ENCODE data around the gene ATL2.

The ATL2 gene

DNA sequence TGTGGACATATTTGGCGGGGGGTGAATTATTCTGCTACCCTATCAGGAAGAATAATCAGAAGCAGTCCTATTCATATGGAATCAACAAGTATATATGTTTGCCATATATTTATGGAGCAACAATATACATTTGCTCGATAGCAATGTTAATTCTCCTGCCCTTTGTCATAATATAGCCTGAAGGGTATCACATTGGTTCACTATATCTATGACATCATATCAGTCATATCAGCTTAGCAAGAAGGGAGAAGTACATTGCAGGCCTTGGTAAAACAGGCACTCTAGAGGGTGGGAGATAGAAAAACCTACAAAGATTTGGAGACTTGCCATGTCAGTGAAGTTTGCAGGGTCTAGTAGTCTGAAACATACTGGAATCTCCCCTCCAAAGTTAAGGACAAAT, 128.4 kb downstream of the ATL2 start:
- peak; percentile 2 for DNase-seq (ENCODE audit: low spot score)

DNA sequence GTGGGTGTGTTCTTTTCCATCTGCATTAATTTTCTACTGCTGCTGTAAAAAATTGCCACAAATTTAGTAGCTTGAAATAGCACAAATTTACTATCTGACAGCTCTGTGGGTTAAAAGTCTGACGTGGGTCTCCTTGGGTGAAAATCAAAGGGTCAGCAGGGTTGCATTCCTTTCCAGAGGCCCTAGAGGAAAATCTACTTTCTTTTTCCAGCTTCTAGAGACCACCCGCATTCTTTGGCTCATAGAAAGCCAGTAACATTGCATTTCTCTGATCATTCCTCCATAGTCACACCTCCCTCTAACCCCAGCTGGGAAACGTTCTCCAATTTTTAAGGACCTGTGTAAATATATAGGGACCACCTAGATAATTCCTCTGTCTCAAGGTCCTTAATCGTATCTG, 128.8 kb downstream of the ATL2 start:
- DNase-seq (ENCODE audit: low spot score): peak; percentile 25

DNA sequence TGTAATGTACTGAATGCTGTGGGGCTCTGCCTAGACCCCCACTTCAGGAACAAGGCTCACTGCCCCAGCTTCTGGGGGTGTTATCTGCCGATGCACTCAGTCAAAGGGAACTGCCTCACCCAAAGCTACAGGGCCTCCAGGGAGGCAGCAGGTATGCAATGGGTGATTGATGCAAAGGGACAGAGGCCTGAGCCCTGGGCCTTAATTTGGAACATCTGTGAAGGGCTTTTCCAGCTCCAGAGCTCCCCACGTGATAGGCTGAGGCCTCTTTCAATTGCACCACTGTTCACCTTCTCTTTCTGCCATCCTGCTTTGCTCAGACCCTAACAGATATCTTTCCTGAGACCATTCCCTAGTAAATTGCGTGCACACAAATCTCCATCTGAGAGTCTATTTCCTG, 131.0 kb downstream of the ATL2 start:
- peak; percentile 20 for DNase-seq (ENCODE audit: low spot score)

DNA sequence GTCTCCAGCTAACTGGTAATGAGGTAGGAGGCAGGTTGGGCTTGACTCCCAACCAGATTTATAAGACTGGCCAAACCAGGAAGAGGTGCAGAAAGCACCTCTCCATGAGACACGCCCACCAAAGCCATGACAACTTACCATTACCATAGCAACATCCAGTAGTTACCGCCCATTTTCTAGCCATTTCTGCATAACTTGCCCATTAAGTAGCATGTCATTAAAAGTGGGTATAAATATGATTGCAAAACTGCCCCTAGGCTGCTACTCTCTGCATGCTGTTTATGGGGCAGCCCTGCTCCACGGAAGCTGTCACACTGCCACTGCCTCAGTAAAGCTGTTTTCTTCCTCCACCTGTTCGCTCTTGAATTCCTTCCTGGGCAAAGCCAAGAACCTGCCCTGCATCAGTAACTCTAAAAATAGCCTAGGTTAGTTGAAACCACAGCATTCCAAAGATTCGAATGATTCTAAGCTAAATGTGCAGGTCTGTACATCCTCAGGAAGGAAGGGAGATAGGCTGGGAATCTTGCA, 131.9 kb downstream of the ATL2 start:
- peak; percentile 26 for DNase-seq (ENCODE audit: low spot score)

DNA sequence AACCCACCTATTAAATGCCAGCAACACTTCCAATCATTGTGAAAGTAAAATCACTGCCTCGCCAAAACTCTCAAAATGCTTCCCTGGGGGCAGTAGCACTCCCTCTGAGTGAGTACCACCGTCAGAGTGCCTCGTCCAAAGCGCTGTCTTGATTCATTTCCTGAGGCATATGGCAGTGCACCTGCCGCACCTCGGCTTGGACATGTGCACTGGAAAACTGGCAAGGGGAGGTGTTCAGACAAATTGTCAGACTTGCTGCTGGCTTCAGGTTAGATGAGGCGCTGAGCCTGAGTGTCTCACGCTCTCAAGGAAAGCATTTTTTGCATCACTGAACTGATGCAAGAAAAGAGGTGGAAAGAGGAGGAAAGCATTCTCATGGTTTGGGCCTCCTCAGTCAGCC, 132.8 kb downstream of the ATL2 start:
- peak; percentile 14 for DNase-seq (ENCODE audit: low spot score)
